Transverse colon (tissue), 4 donors: ENCODE measurements around the gene TLE5.
"Not testable (repeated sequence)": the region's sequence is repeated elsewhere in the genome, so short reads cannot be mapped to it uniquely, and the experiment has no call there.

Experiments
- EP300 ChIP-seq: sonication (generic); formaldehyde crosslinking; IDR thresholded peaks from one replicate; pipeline ENCODE4 v1.6.1; 2017; ENCODE audit warnings: antibody characterized with exemption, low read depth
- POLR2A ChIP-seq: fragments of 450-650 bp; IDR thresholded peaks from one replicate; pipeline ENCODE4 v1.6.1; 2016; ENCODE audit warnings: antibody characterized with exemption, mild to moderate bottlenecking, moderate library complexity
- POLR2AphosphoS5 ChIP-seq, 3 donors: sonication (generic); formaldehyde crosslinking; IDR thresholded peaks; one replicate each; pipeline ENCODE4 v1.6.1; 2016; ENCODE audit warnings: antibody characterized with exemption in 3 of 3
- TF ChIP-seq, protein P1 (sequence below), 5 experiments: fragments of 200-600 bp in 3 of 5; fragments of 450-650 bp in 2 of 5; sonication (generic) in 3 of 5; IDR thresholded peaks; 1 replicate in 2 of 5; 2 replicates in 3 of 5; pipeline ENCODE4 v1.5.1; 2016 to 2017; ENCODE audit warnings: antibody characterized with exemption in 5 of 5, inconsistent platforms in 3 of 5, mild to moderate bottlenecking in 2 of 5, moderate library complexity in 1 of 5

DNA sequence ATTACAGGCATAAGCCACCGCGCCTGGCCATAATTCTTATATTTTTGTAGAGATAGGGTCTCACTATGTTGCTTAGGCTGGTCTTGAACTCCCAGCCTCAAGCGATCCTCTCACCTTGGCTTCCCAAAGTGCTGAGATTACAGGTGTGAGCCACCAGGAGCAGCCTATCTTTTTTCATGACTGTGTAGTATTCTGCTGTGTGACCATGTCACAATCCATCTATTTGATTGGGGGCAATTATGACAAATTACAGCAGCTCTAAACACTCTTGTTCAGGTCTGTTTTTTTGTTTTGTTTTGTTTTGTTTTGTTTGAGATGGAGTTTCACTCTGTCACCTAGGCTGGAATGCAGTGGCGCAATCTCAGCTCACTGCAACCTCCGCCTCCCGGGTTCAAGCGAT is 12.3 kb downstream of the TLE5 start:
- TF ChIP-seq, protein P1, sequence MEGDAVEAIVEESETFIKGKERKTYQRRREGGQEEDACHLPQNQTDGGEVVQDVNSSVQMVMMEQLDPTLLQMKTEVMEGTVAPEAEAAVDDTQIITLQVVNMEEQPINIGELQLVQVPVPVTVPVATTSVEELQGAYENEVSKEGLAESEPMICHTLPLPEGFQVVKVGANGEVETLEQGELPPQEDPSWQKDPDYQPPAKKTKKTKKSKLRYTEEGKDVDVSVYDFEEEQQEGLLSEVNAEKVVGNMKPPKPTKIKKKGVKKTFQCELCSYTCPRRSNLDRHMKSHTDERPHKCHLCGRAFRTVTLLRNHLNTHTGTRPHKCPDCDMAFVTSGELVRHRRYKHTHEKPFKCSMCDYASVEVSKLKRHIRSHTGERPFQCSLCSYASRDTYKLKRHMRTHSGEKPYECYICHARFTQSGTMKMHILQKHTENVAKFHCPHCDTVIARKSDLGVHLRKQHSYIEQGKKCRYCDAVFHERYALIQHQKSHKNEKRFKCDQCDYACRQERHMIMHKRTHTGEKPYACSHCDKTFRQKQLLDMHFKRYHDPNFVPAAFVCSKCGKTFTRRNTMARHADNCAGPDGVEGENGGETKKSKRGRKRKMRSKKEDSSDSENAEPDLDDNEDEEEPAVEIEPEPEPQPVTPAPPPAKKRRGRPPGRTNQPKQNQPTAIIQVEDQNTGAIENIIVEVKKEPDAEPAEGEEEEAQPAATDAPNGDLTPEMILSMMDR (IDR thresholded peaks at IDR 0.05): not testable (repeated sequence)
- not testable (repeated sequence) for TF ChIP-seq POLR2A; EP300; POLR2AphosphoS5 (IDR thresholded peaks at IDR 0.05)
